NT2/D1 (cell line): Measurements from ENCODE around the gene SPEM1.

Source experiments
- SUZ12 ChIP-seq: IDR thresholded peaks from 2 replicates; pipeline ENCODE4 v1.6.1; 2011; ENCODE audit not compliant: insufficient read length, insufficient read depth; ENCODE audit errors: extremely low read depth
- YY1 ChIP-seq: IDR thresholded peaks from 2 replicates; pipeline ENCODE4 v1.6.1; 2011; ENCODE audit not compliant: insufficient read length, insufficient read depth
- ZNF274 ChIP-seq: IDR thresholded peaks from 2 replicates; pipeline ENCODE4 v1.6.1; 2011; ENCODE audit warnings: mild to moderate bottlenecking, low read depth, low read length

GRCh38 chr17:7383371-7383741, 36.8 kb upstream of the SPEM1 start:
- TF ChIP-seq ZNF274 (no peak), YY1 (no peak), SUZ12 (no peak)
